Stimulated activated CD4-positive, alpha-beta T cell treated with anti-CD3 and anti-CD28 coated beads, Interleukin-15, amount 100 ng/mL, for 48 hours (primary cell): ENCODE data around the gene UGDH.
"Not testable (repeated sequence)": the region's sequence is repeated elsewhere in the genome, so short reads cannot be mapped to it uniquely, and the experiment has no call there.

Source experiments
- DNase-seq, 2 donors: peaks; one replicate each; pipeline ENCODE4 v3.0.0-alpha.2; 2020; ENCODE audit warnings: low read depth in 2 of 2

The UGDH gene

DNA sequence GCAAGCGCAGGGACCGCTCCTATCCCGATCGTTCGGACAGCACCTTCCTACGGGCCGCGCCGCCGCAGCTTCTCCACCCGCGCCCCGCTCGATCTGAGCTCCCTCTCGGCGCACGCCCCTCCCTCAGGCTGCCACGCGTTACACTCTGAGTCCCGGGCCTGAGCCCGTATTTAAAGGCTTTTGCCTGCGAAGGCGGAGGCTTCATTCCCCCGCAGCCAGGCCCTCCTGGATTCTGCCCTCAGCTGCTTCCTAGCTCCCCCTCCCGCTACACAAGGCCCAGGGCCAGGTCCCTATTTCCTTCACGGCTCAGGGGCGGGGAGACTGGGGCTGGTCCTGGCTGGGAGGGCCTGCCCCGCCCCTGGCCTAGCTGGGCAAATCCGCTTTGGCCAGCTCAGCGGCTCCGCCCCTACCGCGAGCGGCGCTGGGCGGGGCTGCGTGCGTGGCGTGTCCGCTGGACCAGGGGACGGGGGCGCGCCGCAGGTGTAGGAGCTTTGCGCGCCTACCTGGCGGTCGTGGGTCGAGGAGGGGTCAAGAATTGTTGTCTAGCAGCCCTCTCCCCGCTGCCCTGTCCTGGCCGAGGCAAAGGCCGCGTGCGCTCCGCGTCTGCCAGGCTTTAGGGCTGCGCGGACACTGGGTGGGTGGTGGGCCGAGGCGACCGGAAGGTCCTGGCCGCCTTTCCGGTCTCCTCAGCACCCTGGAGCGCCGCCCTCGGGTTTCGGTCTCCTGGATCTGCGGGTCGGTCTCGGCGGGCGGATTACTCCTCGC, at the start of gene UGDH:
TSS of gene UGDH (minus strand) at position 144 of the 765 bp plus-strand sequence. CDS start 5,927 bp downstream, outside the sequence.
- peak; percentile 81 to 90 for DNase-seq

DNA sequence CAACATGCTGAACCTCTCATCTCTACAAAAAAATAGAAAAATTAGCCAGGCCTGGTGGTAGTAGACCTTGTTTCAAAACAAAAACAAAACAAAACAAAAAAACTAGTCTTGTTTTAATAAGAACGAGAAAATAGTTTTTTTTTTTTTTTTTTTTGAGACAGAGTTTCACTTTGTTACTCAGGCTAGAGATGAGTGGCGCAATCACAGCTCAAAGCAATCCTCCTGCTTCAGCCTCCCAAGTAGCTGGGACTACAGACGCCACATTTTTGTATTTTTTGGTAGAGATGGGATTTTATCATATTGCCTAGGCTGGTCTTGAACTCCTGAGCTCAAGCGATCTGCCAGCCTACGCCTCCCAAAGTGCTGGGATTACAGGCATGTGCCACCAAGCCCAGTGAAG, 47.7 kb upstream of the UGDH start:
- DNase-seq: no peak

GRCh38 chr4:39571504-39571903, 44.3 kb upstream of the UGDH start:
- no peak for DNase-seq

- DNase-seq: no peak
Measured at GRCh38 chr4:39571054-39571453, 43.8 kb upstream of the UGDH start.

GRCh38 chr4:39569209-39569608, 42.0 kb upstream of the UGDH start:
- no peak for DNase-seq

GRCh38 chr4:39568805-39569204, 41.6 kb upstream of the UGDH start:
- no peak for DNase-seq

DNA sequence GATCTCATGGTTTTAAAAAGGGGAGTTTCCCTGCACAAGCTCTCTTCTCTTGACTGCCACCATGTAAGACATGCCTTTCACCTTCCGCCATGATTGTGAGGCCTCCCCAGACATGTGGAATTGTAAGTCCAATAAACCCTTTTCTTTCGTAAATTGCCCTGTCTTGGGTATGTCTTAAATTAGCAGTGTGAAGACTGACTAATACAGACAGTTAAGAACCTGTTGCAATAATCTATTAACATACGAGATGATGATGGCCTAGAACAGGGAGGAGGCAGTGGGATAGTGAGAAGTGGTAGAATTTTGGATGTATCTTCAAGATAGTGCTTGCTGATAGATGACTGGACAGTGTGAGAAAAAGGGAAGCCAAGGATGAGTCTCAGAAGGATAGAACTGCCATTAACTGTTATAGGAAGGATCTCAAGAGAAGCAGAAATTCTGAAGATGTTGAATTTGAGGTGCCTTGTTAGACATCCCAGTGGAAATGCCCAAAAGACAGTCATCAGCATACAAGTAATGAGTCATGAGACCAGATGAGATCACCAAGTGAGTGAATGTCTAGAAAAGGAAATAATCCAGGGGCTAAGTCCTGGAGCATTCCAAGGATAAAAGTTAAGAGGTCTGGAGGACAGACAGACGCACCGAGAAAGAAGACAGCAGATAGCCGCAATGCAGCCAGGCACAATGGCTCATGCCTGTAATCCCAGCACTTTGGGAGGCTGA, 38.8 kb upstream of the UGDH start:
- no peak for DNase-seq

GRCh38 chr4:39563346-39563847, 36.2 kb upstream of the UGDH start:
- no peak for DNase-seq

- no peak for DNase-seq
Measured at GRCh38 chr4:39562792-39563191, 35.6 kb upstream of the UGDH start.

DNA sequence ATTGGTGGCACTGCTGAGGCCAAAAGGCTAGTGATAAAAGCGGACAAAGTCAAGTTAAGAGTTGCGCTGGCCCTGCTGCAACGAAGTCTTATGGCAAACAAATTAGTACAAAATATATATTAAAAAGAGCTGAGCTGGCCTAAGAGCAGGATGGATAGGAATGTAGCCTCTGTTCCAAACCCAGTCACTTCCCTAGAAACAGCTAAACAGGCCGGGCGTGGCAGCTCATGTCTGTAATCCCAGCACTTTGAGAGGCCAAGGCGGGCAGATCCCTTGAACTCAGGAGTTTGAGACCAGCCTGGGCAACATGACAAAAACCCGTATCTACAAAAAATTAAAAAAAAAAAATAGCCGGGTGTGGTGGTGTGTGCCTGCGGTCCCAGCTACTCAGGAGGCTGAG, 32.4 kb upstream of the UGDH start:
- DNase-seq: no peak

DNA sequence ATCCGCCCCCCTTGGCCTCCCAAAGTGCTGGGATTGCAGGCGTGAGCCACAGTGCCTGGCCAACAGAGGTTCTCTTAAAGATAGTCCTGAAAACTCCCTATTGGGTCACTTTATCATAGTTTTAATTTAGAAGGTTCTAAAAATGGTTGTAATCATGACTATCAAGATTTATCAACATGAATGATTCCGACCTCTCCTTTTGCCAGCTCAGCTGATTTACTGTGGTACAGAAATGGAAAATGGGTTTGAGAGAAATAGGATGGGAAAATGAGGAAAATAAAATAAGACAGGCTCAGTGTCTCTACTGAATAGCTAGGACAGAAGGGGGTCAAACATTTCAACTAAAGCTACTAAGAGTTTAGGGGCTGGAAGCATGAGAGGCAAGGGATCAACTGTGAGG, 28.2 kb upstream of the UGDH start:
- DNase-seq: no peak

DNA sequence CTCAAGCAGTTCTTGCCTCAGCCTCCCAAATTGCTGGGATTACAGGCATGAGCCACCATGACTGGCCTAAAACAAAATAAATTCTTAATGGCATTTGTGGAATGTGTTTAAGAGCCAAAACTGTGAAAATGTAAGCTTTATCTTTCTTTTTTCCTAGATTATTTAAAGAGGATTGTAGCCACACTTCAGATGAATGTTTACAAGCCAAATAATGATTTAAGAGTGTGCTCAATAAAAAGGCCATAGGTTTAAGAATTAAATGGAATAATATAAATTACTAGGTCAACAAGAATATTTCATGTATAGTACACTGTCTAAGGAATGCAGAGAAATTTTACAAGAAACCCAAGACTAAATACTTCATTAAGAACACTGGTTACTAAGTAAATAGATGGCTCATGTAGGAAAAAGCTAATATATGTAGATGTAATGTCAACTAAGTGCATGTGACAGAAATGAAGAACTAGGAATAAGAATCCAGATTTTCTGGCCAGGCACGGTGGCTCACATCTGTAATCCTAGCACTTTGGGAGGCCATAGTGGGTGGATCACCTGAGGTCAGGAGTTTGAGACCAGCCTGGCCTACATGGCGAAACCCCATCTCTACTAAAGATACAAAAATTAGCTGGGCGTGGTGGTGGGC, 21.3 kb upstream of the UGDH start:
- no peak for DNase-seq

- DNase-seq: no peak
Measured at GRCh38 chr4:39544580-39545315, 17.5 kb upstream of the UGDH start.

GRCh38 chr4:39544080-39544479, 16.8 kb upstream of the UGDH start:
- not testable (repeated sequence) for DNase-seq

GRCh38 chr4:39543034-39543433, 15.8 kb upstream of the UGDH start:
- DNase-seq: no peak

DNA sequence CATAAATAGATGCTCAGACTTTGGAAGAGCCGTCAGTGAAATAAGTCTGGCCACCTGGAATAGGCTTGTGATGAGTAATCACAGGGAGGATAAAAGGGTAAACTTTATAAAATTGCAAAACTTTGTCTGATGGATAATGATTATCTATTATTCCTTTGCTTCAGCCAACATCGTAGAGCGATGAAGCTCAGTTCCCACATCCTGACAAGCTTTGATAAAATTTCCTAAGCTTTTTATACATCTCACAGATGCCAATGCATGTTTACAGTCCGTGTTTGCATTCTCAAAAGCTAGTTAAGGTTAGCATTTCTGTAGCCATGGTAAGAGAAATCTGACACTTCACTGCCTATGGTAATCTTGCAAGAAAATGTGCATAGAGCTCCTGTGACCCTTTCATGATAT, 15.4 kb upstream of the UGDH start:
- no peak for DNase-seq

- DNase-seq: no peak
Measured at GRCh38 chr4:39541987-39542610, 14.9 kb upstream of the UGDH start.

DNA sequence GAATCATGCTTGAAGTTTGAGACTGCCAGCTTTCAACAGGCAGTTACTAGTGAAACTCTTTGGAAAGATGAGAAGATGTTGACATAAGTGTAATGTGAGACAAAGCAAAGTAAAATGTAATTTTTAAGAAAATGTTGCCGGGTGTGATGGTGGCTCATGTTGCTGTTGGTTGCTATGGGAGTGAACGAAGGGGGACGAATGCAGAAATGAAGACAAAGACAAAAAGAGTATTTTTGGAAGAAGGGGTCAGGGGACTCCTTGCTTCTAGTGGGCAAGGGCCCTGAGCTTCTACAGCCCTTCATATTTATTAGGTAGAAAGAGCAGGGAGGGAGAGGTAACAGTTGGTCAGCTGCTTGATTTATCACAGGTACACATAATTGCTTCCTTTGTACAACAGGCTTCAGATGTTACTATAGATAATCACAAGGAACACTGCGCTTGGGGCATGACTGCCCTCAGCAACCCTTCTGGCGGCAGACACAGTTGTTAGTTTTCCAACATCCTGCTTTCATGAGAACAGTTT, 11.9 kb upstream of the UGDH start:
- no peak for DNase-seq

GRCh38 chr4:39533541-39533940, 6.3 kb upstream of the UGDH start:
- DNase-seq: no peak

DNA sequence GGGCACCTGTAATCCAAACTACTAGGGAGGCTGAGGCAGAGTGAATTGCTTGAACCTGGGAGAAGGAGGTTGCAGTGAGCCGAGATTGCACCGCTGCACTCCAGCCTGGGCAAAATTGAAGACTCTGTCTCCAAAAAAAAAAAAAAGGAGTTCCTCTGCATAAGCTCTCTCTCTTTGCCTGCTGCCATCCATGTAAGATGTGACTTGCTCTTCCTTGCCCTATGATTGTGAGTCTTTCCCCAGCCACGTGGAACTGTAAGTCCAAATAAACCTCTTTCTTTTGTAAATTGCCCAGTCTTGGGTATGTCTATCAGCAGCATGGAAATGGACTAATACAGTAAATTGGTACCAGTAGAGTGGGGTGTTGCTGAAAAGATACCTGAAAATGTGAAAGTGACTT, 5.0 kb upstream of the UGDH start:
- DNase-seq: not testable (repeated sequence)

DNA sequence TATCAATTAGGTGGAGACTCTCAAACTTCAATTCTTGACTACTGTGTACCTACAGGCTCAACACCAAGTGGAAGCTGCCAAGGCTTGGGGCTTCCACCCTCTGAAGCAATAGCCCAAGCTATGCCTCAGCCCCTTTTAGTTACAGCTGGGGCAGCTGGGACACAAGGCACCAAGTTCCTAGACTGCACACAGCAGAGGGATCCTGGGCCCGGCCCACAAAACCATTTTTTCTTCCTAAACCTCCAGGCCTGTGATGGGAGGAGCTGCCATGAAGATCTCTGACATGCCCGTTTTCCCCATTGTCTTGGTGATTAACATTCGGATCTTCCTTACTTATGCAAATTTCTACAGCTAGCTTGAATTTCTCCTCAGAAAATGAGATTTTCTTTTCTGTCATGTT, 3.4 kb upstream of the UGDH start:
- DNase-seq: no peak
